Spleen (tissue), 7 donors: ENCODE results near the gene LRRC49.

Experiments used
- CTCF ChIP-seq, 11 experiments: fragments of 200-600 bp in 7 of 11; fragments of 450-650 bp in 4 of 11; sonication (generic) in 4 of 11; IDR thresholded peaks in 8 of 11; conservative IDR thresholded peaks in 3 of 11; 1 replicate in 7 of 11; 2 replicates in 4 of 11; pipeline versions ENCODE4 v1.4.0 to v1.8.0; 2016 to 2021; ENCODE audit warnings: antibody characterized with exemption in 11 of 11, inconsistent platforms in 4 of 11, mild to moderate bottlenecking in 1 of 11
- POLR2AphosphoS5 ChIP-seq, 3 donors: sonication (generic); formaldehyde crosslinking; IDR thresholded peaks; one replicate each; pipeline ENCODE4 v1.5.1; 2017; ENCODE audit warnings: antibody characterized with exemption in 3 of 3
- donor health status: DM: no; HTN: no; CAD: no; lungs with moderate emphysema.
- donor health status: DM: no; HTN: no; CAD: no.
- donor health status: DM: no; HTN: no; CAD: no.

- TF ChIP-seq POLR2AphosphoS5 (IDR thresholded peaks at IDR 0.05) (no peak), CTCF (IDR thresholded peaks at IDR 0.05 in 8 of 11, conservative IDR thresholded peaks at IDR 0.05 in 3 of 11) (no peak)
Measured at GRCh38 chr15:70876011-70876410, 16.6 kb upstream of the LRRC49 start.
